Kidney (tissue), 14 donors: ENCODE data around the gene POLD1. TPM values are rescaled to one million over a fixed set of nuclear protein-coding genes. Genes with fewer than 3 reads are reported as not detected.

Source experiments
- DNase-seq, 5 donors: peaks; one replicate each; pipeline ENCODE4 v3.0.0-alpha.2; 2013 to 2020
- FAIRE-seq: peaks from 2 replicates; lab custom pipeline; 2012; peaks lifted over from hg19 to GRCh38; lab: Jason Lieb, UNC
- H3K27ac ChIP-seq, 2 donors: one replicate each; pipeline ENCODE4 v1.7.0; 2013; ENCODE audit warnings: low read depth in 2 of 2, low read length in 2 of 2, inconsistent platforms in 1 of 2
- H3K27me3 ChIP-seq: one replicate; pipeline ENCODE4 v1.7.1; 2013; ENCODE audit warnings: low read length, inconsistent platforms; ENCODE audit not compliant: control insufficient read depth, insufficient read depth
- H3K36me3 ChIP-seq, 3 donors: one replicate each; pipeline versions ENCODE4 v1.7.0 to v1.7.1; 2013; ENCODE audit warnings: low read length in 3 of 3, control low read depth in 1 of 3, inconsistent platforms in 1 of 3; ENCODE audit not compliant: insufficient read depth in 3 of 3, control insufficient read depth in 2 of 3
- H3K4me1 ChIP-seq, 3 donors: one replicate each; pipeline versions ENCODE4 v1.7.0 to v1.7.1; 2013; ENCODE audit warnings: low read length in 3 of 3, inconsistent platforms in 1 of 3, low read depth in 1 of 3; ENCODE audit not compliant: control insufficient read depth in 2 of 3, insufficient read depth in 2 of 3
- H3K4me3 ChIP-seq, 3 donors: one replicate each; pipeline versions ENCODE4 v1.7.0 to v1.8.1; 2013; ENCODE audit warnings: low read length in 3 of 3, control low read depth in 1 of 3, inconsistent platforms in 1 of 3
- H3K9ac ChIP-seq, 3 donors: one replicate each; pipeline versions ENCODE4 v1.7.0 to v1.7.1; 2013; ENCODE audit warnings: low read length in 3 of 3, control low read depth in 1 of 3, inconsistent platforms in 1 of 3
- H3K9me3 ChIP-seq, 3 donors: one replicate each; pipeline versions ENCODE4 v1.7.0 to v1.7.1; 2013; ENCODE audit warnings: low read length in 3 of 3, control low read depth in 1 of 3, inconsistent platforms in 1 of 3; ENCODE audit not compliant: control insufficient read depth in 2 of 3, insufficient read depth in 1 of 3
- CTCF ChIP-seq: IDR thresholded peaks from 3 replicates; pipeline ENCODE4 v1.5.1; 2012; ENCODE audit warnings: mild to moderate bottlenecking, moderate library complexity, borderline replicate concordance; ENCODE audit not compliant: insufficient read depth; ENCODE audit errors: extremely low read depth
- intact Hi-C: fragments of 100-400 bp; cut with DNase I; formaldehyde crosslinking; loops from one replicate; pipeline ENCODE4 v1.11.1; 2022
- polyA plus RNA-seq: library from polyadenylated mRNA; stranded (reverse); fragments of 350-450 nt; fragmentation: Illumina TruSeq; extraction: RNeasy Lipid Tissue Mini Kit (QIAGEN cat#74804); gene quantifications from one replicate; pipeline ENCODE4 v1.2.3, GENCODE V29; 2014; ENCODE audit warnings: low read depth, low replicate concordance; ENCODE audit not compliant: insufficient read depth
- total RNA-seq: library from RNA; stranded (reverse); fragmentation: NEBNext Ultra II Directional; extraction: Animal tissue kit (Norgen Biotek cat#: 25700); gene quantifications from one replicate; pipeline ENCODE4 v1.2.1, GENCODE V29; 2021
- donor health status: control.
- donor health status: control.
- donor health status: control.
- donor health status: control.
- donor health status: control.
- donor health status: DM: yes; HTN: yes; CAD: no.
- donor health status: Normal renal cell carcinoma (clear cell type).

Gene POLD1
- total and polyA plus RNA-seq, 2 donors from 2014 or later = 17.8 to 22.1 TPM

- intact Hi-C loops = no loop called here
- TF ChIP-seq CTCF = no peak
- no peaks in the 10 kb centered on the region for H3K4me1 ChIP-seq
- no peak overlapping the region for H3K4me3 ChIP-seq
- no peak overlapping the region for H3K27ac ChIP-seq
- H3K27me3 ChIP-seq = no peaks in the 10 kb centered on the region
- H3K9me3 ChIP-seq = no peaks in the 10 kb centered on the region
- H3K36me3 ChIP-seq = no peaks in the 10 kb centered on the region
- DNase-seq = no peak
- FAIRE-seq = no peak
- no peak overlapping the region for H3K9ac ChIP-seq
Measured at GRCh38 chr19:50450369-50451222, 66.4 kb downstream of the POLD1 start.

GRCh38 chr19:50451223-50451534 is 67.0 kb downstream of the POLD1 start:
- no peak for TF ChIP-seq CTCF
- Histone ChIP-seq H3K36me3 (no peaks in the 10 kb centered on the region), H3K27ac (no peak overlapping the region), H3K9ac (no peak overlapping the region), H3K27me3 (no peaks in the 10 kb centered on the region), H3K9me3 (no peaks in the 10 kb centered on the region), H3K4me1 (no peaks in the 10 kb centered on the region), H3K4me3 (no peak overlapping the region)
- FAIRE-seq (no peak), DNase-seq (no peak)
- intact Hi-C loops = no loop called here

- H3K9ac ChIP-seq = no peak overlapping the region
- no peaks in the 10 kb centered on the region for H3K4me1 ChIP-seq
- H3K27me3 ChIP-seq = no peaks in the 10 kb centered on the region
- no peak for TF ChIP-seq CTCF
- no peak overlapping the region for H3K27ac ChIP-seq
- DNase-seq (no peak), FAIRE-seq (no peak)
- no peak overlapping the region for H3K4me3 ChIP-seq
- intact Hi-C loops = no loop called here
- no peaks in the 10 kb centered on the region for H3K9me3 ChIP-seq
- H3K36me3 ChIP-seq = no peaks in the 10 kb centered on the region
Measured at GRCh38 chr19:50453243-50453642, 69.1 kb downstream of the POLD1 start.
